ENCODE data around the gene FMN1.

DNA sequence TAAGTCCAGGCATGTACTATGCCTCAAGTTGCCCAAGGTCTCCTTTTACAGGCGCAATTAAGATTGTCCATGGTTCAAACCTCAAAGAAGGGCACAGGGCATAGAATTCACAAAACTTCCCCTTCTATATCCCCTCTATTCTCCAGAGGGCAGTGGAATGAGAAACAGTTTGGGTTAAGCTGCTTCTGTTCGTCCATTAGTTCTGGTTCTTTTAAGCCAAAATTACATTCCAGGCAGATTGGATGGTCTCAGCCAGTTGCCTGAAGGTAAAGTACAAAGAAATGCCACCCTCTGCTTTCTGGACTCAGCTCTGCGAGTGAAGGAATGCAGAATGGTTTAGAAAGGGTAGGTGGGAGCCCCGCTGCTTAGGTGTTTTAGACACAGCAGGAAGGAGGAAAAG lies 276.0 kb downstream of the FMN1 start:
- TF ChIP-seq TARDBP (IDR thresholded peaks at IDR 0.05) (no peak), NFRKB (IDR thresholded peaks at IDR 0.05) (no peak), SP1 (IDR thresholded peaks at IDR 0.05) (no peak), HDGF (IDR thresholded peaks at IDR 0.05; ENCODE audit: borderline replicate concordance) (no peak), ELF4 (IDR thresholded peaks at IDR 0.05) (no peak), LEF1 (IDR thresholded peaks at IDR 0.05; ENCODE audit: borderline replicate concordance) (no peak), FOXK2 (IDR thresholded peaks at IDR 0.05) (no peak), CTBP1 (IDR thresholded peaks at IDR 0.05; ENCODE audit: borderline replicate concordance) (no peak), FOXA1 (IDR thresholded peaks at IDR 0.05) (no peak)
- TF ChIP-seq, protein P1, sequence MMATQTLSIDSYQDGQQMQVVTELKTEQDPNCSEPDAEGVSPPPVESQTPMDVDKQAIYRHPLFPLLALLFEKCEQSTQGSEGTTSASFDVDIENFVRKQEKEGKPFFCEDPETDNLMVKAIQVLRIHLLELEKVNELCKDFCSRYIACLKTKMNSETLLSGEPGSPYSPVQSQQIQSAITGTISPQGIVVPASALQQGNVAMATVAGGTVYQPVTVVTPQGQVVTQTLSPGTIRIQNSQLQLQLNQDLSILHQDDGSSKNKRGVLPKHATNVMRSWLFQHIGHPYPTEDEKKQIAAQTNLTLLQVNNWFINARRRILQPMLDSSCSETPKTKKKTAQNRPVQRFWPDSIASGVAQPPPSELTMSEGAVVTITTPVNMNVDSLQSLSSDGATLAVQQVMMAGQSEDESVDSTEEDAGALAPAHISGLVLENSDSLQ (IDR thresholded peaks at IDR 0.05), result no peak

Measured in HEK293T (cell line).